H9 (cell line): ENCODE measurements around the gene MAPKAPK2. TPM values are rescaled to one million over a fixed set of nuclear protein-coding genes. Genes with fewer than 3 reads are reported as not detected.
A peak's percentile ranks its signal among the peaks of the same experiment; 100 is the strongest.

Experiments
- DNase-seq: peaks from one replicate; pipeline ENCODE4 v3.0.0-alpha.2; 2017
- H2AFZ ChIP-seq: one replicate; pipeline ENCODE4 v1.6.1; 2013; ENCODE audit warnings: mild to moderate bottlenecking, low read length, control low read depth, moderate library complexity
- H2AK5ac ChIP-seq: 2 replicates; pipeline ENCODE4 v1.6.1; 2013; ENCODE audit warnings: low read length, control low read depth, mixed read lengths; ENCODE audit not compliant: insufficient read length
- H2BK120ac ChIP-seq: one replicate; pipeline ENCODE4 v1.6.1; 2013; ENCODE audit warnings: low read depth, mild to moderate bottlenecking, low read length, control low read depth, inconsistent platforms; ENCODE audit not compliant: poor library complexity, severe bottlenecking
- H2BK12ac ChIP-seq: 2 replicates; pipeline ENCODE4 v1.6.1; 2013; ENCODE audit warnings: low read length, control low read depth, mixed read lengths, low read depth; ENCODE audit not compliant: insufficient read length
- H2BK15ac ChIP-seq: 2 replicates; pipeline ENCODE4 v1.6.1; 2013; ENCODE audit warnings: low read depth, low read length, control low read depth
- H2BK20ac ChIP-seq: one replicate; pipeline ENCODE4 v1.6.1; 2013; ENCODE audit warnings: low read depth, mild to moderate bottlenecking, low read length, control low read depth, inconsistent platforms; ENCODE audit not compliant: poor library complexity, severe bottlenecking
- H2BK5ac ChIP-seq: 2 replicates; pipeline ENCODE4 v1.6.1; 2013; ENCODE audit warnings: low read length, control low read depth, mixed read lengths; ENCODE audit not compliant: insufficient read length
- H3K14ac ChIP-seq: 2 replicates; pipeline ENCODE4 v1.6.1; 2013; ENCODE audit warnings: low read length, control low read depth; ENCODE audit not compliant: insufficient read depth
- H3K18ac ChIP-seq: 2 replicates; pipeline ENCODE4 v1.6.1; 2013; ENCODE audit warnings: low read depth, mild to moderate bottlenecking, mixed read lengths, low read length, control low read depth; ENCODE audit not compliant: insufficient read length
- H3K23ac ChIP-seq: 2 replicates; pipeline ENCODE4 v1.6.1; 2013; ENCODE audit warnings: low read length, control low read depth, mixed read lengths, low read depth; ENCODE audit not compliant: insufficient read length
- H3K23me2 ChIP-seq: 2 replicates; pipeline ENCODE4 v1.6.1; 2013; ENCODE audit warnings: low read depth, mild to moderate bottlenecking, mixed read lengths, low read length, control low read depth; ENCODE audit not compliant: insufficient read length, poor library complexity, severe bottlenecking
- H3K27ac ChIP-seq: 2 replicates; pipeline ENCODE4 v1.5.1; 2013; ENCODE audit warnings: low read length, control low read depth, mixed read lengths, low read depth; ENCODE audit not compliant: insufficient read length
- H3K27me3 ChIP-seq: 2 replicates; pipeline ENCODE4 v1.6.1; 2013; ENCODE audit warnings: low read length, control low read depth, inconsistent platforms; ENCODE audit not compliant: insufficient read depth
- H3K4ac ChIP-seq: 2 replicates; pipeline ENCODE4 v1.6.1; 2013; ENCODE audit warnings: low read depth, mild to moderate bottlenecking, control low read depth, inconsistent platforms, low read length, moderate library complexity
- H3K4me1 ChIP-seq: 2 replicates; pipeline ENCODE4 v1.6.1; 2013; ENCODE audit warnings: low read length, control low read depth, inconsistent platforms; ENCODE audit not compliant: insufficient read depth
- H3K4me2 ChIP-seq: 2 replicates; pipeline ENCODE4 v1.6.1; 2013; ENCODE audit warnings: low read length, control low read depth, mixed read lengths; ENCODE audit not compliant: insufficient read length, insufficient read depth
- H3K56ac ChIP-seq: 2 replicates; pipeline ENCODE4 v1.6.1; 2013; ENCODE audit warnings: low read depth, mild to moderate bottlenecking, mixed read lengths, low read length, control low read depth; ENCODE audit not compliant: insufficient read length
- H3K79me1 ChIP-seq: 2 replicates; pipeline ENCODE4 v1.6.1; 2013; ENCODE audit warnings: low read depth, mild to moderate bottlenecking, moderate library complexity, low read length, control low read depth, inconsistent platforms; ENCODE audit not compliant: insufficient read depth, poor library complexity, severe bottlenecking
- H3K79me2 ChIP-seq: 2 replicates; pipeline ENCODE4 v1.6.1; 2013; ENCODE audit warnings: low read length, control low read depth, inconsistent platforms; ENCODE audit not compliant: insufficient read depth
- H3K9ac ChIP-seq: 2 replicates; pipeline ENCODE4 v1.6.1; 2013; ENCODE audit warnings: low read length, control low read depth, mixed read lengths; ENCODE audit not compliant: insufficient read length; ENCODE audit errors: extremely low read depth
- H3K9me3 ChIP-seq: one replicate; pipeline ENCODE4 v1.6.1; 2013; ENCODE audit warnings: low read depth, low read length, inconsistent platforms; ENCODE audit not compliant: control insufficient read depth
- H3T11ph ChIP-seq: one replicate; pipeline ENCODE4 v1.6.1; 2013; ENCODE audit warnings: mild to moderate bottlenecking, low read length, control low read depth, inconsistent platforms
- H4K20me1 ChIP-seq: one replicate; pipeline ENCODE4 v1.6.1; 2013; ENCODE audit not compliant: control insufficient read depth, insufficient read length, insufficient read depth
- H4K5ac ChIP-seq: 2 replicates; pipeline ENCODE4 v1.6.1; 2013; ENCODE audit warnings: low read depth, mild to moderate bottlenecking, mixed read lengths, low read length, control low read depth; ENCODE audit not compliant: insufficient read length
- H4K8ac ChIP-seq: replicated peaks from 2 replicates; pipeline ENCODE4 v1.6.1; 2013; ENCODE audit warnings: low read length, control low read depth, mixed read lengths, low read depth; ENCODE audit not compliant: insufficient read length
- H4K91ac ChIP-seq: 2 replicates; pipeline ENCODE4 v1.6.1; 2013; ENCODE audit warnings: low read depth, mild to moderate bottlenecking, moderate library complexity, mixed read lengths, low read length, control low read depth; ENCODE audit not compliant: insufficient read length
- H3K27ac Mint-ChIP-seq, 3 experiments: 2 replicates in 2 of 3; 3 replicates in 1 of 3; pipeline ENCODE4 v1.8.0; 2020 to 2021; ENCODE audit warnings: mixed read lengths in 3 of 3, mild to moderate bottlenecking in 1 of 3, moderate library complexity in 1 of 3
- H3K27me3 Mint-ChIP-seq: 2 replicates; pipeline ENCODE4 v1.8.0; 2021; ENCODE audit warnings: low read depth, mild to moderate bottlenecking, moderate library complexity, mixed read lengths
- H3K36me3 Mint-ChIP-seq, 3 experiments: 2 replicates in 2 of 3; 3 replicates in 1 of 3; pipeline ENCODE4 v1.8.0; 2020 to 2021; ENCODE audit warnings: low read depth in 3 of 3, mixed read lengths in 3 of 3; ENCODE audit not compliant: insufficient read depth in 1 of 3
- H3K4me1 Mint-ChIP-seq, 2 experiments: 2 replicates each; pipeline ENCODE4 v1.8.0; 2020; ENCODE audit warnings: mixed read lengths in 2 of 2
- H3K4me3 Mint-ChIP-seq, 2 experiments: 2 replicates in 1 of 2; 3 replicates in 1 of 2; pipeline ENCODE4 v1.8.0; 2020 to 2021; ENCODE audit warnings: mild to moderate bottlenecking in 2 of 2, mixed read lengths in 2 of 2, moderate library complexity in 1 of 2
- H3K9me3 Mint-ChIP-seq, 2 experiments: 2 replicates in 1 of 2; 3 replicates in 1 of 2; pipeline ENCODE4 v1.8.0; 2020; ENCODE audit warnings: mild to moderate bottlenecking in 2 of 2, mixed read lengths in 2 of 2, moderate library complexity in 1 of 2
- WGBS: extraction: QIAGEN DNeasy Blood & Tissue Kit; methylation state at CpG from one replicate; pipeline ENCODE4 v1.1.7; 2013; ENCODE audit warnings: missing lambda C conversion rate, low lambda C conversion rate, mixed read lengths; ENCODE audit not compliant: insufficient read length; ENCODE audit errors: extremely low coverage; 5-methylcytosine and 5-hydroxymethylcytosine counted together
- total RNA-seq: library from RNA; stranded (reverse); gene quantifications from 2 replicates; pipeline ENCODE4 v1.2.1, GENCODE V29; 2021
- TF ChIP-seq, protein P1 (sequence below): fragments of 200-600 bp; sonication (generic); conservative IDR thresholded peaks from 3 replicates; pipeline ENCODE4 v1.8.0; 2021; ENCODE audit warnings: antibody characterized with exemption, mild to moderate bottlenecking

Gene MAPKAPK2
- total RNA-seq, 1 experiment from 2014 or later = 50.1 TPM

GRCh38 chr1:206694171-206695124 lies 9.7 kb downstream of the MAPKAPK2 start:
- Histone ChIP-seq H2BK5ac (no peak overlapping the region), H3K27me3 (no peaks in the 10 kb centered on the region), H2BK15ac (no peak overlapping the region), H2BK120ac (no peak overlapping the region), H3K14ac (no peak overlapping the region), H3K4ac (no peak overlapping the region), H3K27ac (no peak overlapping the region), H3K9me3 (no peaks in the 10 kb centered on the region), H2AFZ (no peak overlapping the region), H3K79me1 (peaks cover 9% of the 10 kb centered on the region), H3K4me1 (peaks cover 8% of the 10 kb centered on the region; the same call in 1 of the 2 replicates), H3K18ac (no peak overlapping the region), H4K5ac (no peak overlapping the region), H3K79me2 (peaks cover 6% of the 10 kb centered on the region; the same call in 1 of the 2 replicates), H2BK20ac (no peak overlapping the region), H3K56ac (no peak overlapping the region), H2AK5ac (no peak overlapping the region), H3T11ph (no peak overlapping the region), H4K20me1 (no peaks in the 10 kb centered on the region), H3K9ac (no peak overlapping the region), H3K4me2 (no peak overlapping the region), H2BK12ac (no peak overlapping the region), H3K23ac (no peak overlapping the region), H4K8ac (no peak overlapping the region), H3K23me2 (no peaks in the 10 kb centered on the region), H4K91ac (no peak overlapping the region)
- DNase-seq = peak; percentile 70
- no peaks in the 10 kb centered on the region for H3K9me3 Mint-ChIP-seq
- no peak overlapping the region for H3K4me3 Mint-ChIP-seq
- WGBS = no CpG with 5 or more reads among the region's 11 CpGs
- H3K4me1 Mint-ChIP-seq = peaks cover 62 to 68% of the 10 kb centered on the region in 2 experiments
- H3K27me3 Mint-ChIP-seq = peaks cover 2% of the 10 kb centered on the region; the same call in 1 of the 2 replicates
- peaks cover 7 to 16% (median 14%) of the 10 kb centered on the region in 3 experiments; a peak in 6 of 7 replicates for H3K36me3 Mint-ChIP-seq
- H3K27ac Mint-ChIP-seq = peak overlapping the region in 1 of 3 experiments; percentile 63; a peak in 2 of 7 replicates
- TF ChIP-seq, protein P1, sequence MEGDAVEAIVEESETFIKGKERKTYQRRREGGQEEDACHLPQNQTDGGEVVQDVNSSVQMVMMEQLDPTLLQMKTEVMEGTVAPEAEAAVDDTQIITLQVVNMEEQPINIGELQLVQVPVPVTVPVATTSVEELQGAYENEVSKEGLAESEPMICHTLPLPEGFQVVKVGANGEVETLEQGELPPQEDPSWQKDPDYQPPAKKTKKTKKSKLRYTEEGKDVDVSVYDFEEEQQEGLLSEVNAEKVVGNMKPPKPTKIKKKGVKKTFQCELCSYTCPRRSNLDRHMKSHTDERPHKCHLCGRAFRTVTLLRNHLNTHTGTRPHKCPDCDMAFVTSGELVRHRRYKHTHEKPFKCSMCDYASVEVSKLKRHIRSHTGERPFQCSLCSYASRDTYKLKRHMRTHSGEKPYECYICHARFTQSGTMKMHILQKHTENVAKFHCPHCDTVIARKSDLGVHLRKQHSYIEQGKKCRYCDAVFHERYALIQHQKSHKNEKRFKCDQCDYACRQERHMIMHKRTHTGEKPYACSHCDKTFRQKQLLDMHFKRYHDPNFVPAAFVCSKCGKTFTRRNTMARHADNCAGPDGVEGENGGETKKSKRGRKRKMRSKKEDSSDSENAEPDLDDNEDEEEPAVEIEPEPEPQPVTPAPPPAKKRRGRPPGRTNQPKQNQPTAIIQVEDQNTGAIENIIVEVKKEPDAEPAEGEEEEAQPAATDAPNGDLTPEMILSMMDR = no peak
